ENCODE results near the gene NBPF26. TPM values are rescaled to one million over a fixed set of nuclear protein-coding genes. Genes with fewer than 3 reads are reported as not detected.

NBPF26 gene
- total RNA-seq, 2 donors from 2014 or later = 25.6 to 34.1 TPM

Other genes starting within 250 kb of the NBPF26 start
- gene PPIAL4A, start 165.8 kb downstream of the NBPF26 start, total RNA-seq = not detected

Data from activated T-cell treated with anti-CD3 and anti-CD28 coated beads, Interleukin-2, amount 50 U/mL, for 72 hours (primary cell).